Fibroblast of gingiva (primary cell): Measurements from ENCODE around the gene DLX1.

Source experiments
- DNase-seq: peaks from one replicate; pipeline ENCODE4 v3.0.0-alpha.2; 2011; ENCODE audit warnings: low read depth

DLX1 gene

GRCh38 chr2:172087780-172088244, 2.5 kb downstream of the DLX1 start:
- DNase-seq = peak; percentile 48

- peak; percentile 93 for DNase-seq
Measured at GRCh38 chr2:172088245-172089004, 3.1 kb downstream of the DLX1 start.

GRCh38 chr2:172089005-172089504, 3.7 kb downstream of the DLX1 start:
- no peak for DNase-seq

- DNase-seq = no peak
Measured at GRCh38 chr2:172089633-172090032, 4.3 kb downstream of the DLX1 start.

- DNase-seq = peak; percentile 63
Measured at GRCh38 chr2:172090044-172090961, 5.0 kb downstream of the DLX1 start.

GRCh38 chr2:172091000-172091641, 5.8 kb downstream of the DLX1 start:
- no peak for DNase-seq

GRCh38 chr2:172091761-172092566, 6.7 kb downstream of the DLX1 start:
- peak; percentile 46 for DNase-seq

GRCh38 chr2:172092716-172093415, 7.6 kb downstream of the DLX1 start:
- no peak for DNase-seq

- peak; percentile 72 for DNase-seq
Measured at GRCh38 chr2:172093416-172094293, 8.3 kb downstream of the DLX1 start.

- DNase-seq = peak; percentile 74
Measured at GRCh38 chr2:172094294-172095145, 9.2 kb downstream of the DLX1 start.

- DNase-seq = peak; percentile 97
Measured at GRCh38 chr2:172095146-172095904, 10.0 kb downstream of the DLX1 start.

GRCh38 chr2:172095905-172096625, 10.8 kb downstream of the DLX1 start:
- DNase-seq = peak; percentile 57

- peak; percentile 97 for DNase-seq
Measured at GRCh38 chr2:172096626-172097547, 11.6 kb downstream of the DLX1 start.

- peak; percentile 61 for DNase-seq
Measured at GRCh38 chr2:172097557-172098131, 12.3 kb downstream of the DLX1 start.

GRCh38 chr2:172098287-172098649, 13.0 kb downstream of the DLX1 start:
- DNase-seq = no peak
